HepG2 (cell line): ENCODE results near the gene PDLIM7. TPM values are rescaled to one million over a fixed set of nuclear protein-coding genes. Genes with fewer than 3 reads are reported as not detected.

Source experiments
- ATAC-seq: fragments of 200-7000 bp; cut with Tn5 transposase; 3 replicates; pipeline ENCODE4 v1.9.1; 2020; ENCODE audit warnings: mild to moderate bottlenecking, moderate library complexity
- BruUV-seq: library from RNA; stranded (reverse); fragments of 400-500 nt; replicated peaks from 2 replicates; lab custom pipeline; 2021; lab: Mats Ljungman, UMichigan
- CTCF ChIA-PET: fragments of 300-600 bp; formaldehyde crosslinking; extraction: SDS; loops from one replicate; lab custom pipeline; 2021; ENCODE audit warnings: low total read pairs, inconsistent platforms, low intra/inter-chr PET ratio; lab: Yijun Ruan, JAX
- POLR2A ChIA-PET: fragments of 350-600 bp; sonication (Branson Sonifier 250); formaldehyde crosslinking; loops from one replicate; lab custom pipeline; 2020; ENCODE audit warnings: antibody characterized with exemption, inconsistent platforms; lab: Yijun Ruan, JAX
- DNase-seq: peaks from one replicate; pipeline ENCODE4 v3.0.0-alpha.2; 2015; ENCODE audit warnings: low spot score
- FAIRE-seq: peaks from 3 replicates; lab custom pipeline; 2011; peaks lifted over from hg19 to GRCh38; lab: Jason Lieb, UNC
- H2AFZ ChIP-seq: one replicate; pipeline ENCODE4 v1.6.1; 2011; ENCODE audit warnings: low read length, inconsistent platforms
- H3K27ac ChIP-seq: fragments of 300-600 bp; 3 replicates; pipeline ENCODE4 v1.8.0; 2011; ENCODE audit warnings: mixed run types, mild to moderate bottlenecking, mixed read lengths, low read length, inconsistent platforms; ENCODE audit not compliant: insufficient read depth; ENCODE audit errors: extremely low read length
- H3K27me3 ChIP-seq, 2 experiments: fragments of 200-600 bp in 1 of 2; 2 replicates in 1 of 2; 3 replicates in 1 of 2; pipeline versions ENCODE4 v1.6.0 to v1.8.0; 2011; ENCODE audit warnings: low read length in 2 of 2, mild to moderate bottlenecking in 2 of 2, moderate library complexity in 2 of 2, inconsistent platforms in 1 of 2; ENCODE audit not compliant: insufficient read depth in 2 of 2, control insufficient read depth in 1 of 2
- H3K36me3 ChIP-seq, 2 experiments: fragments of 200-600 bp in 1 of 2; replicated peaks in 1 of 2; 2 replicates in 1 of 2; 3 replicates in 1 of 2; pipeline versions ENCODE4 v1.5.1 to v1.8.0; 2011; ENCODE audit warnings: low read length in 2 of 2, inconsistent platforms in 1 of 2; ENCODE audit not compliant: insufficient read depth in 2 of 2, control insufficient read depth in 1 of 2
- H3K4me1 ChIP-seq: 2 replicates; pipeline ENCODE4 v1.5.1; 2012; ENCODE audit warnings: low read length, inconsistent platforms; ENCODE audit not compliant: insufficient read depth
- H3K4me2 ChIP-seq: 2 replicates; pipeline ENCODE4 v1.6.0; 2011; ENCODE audit warnings: low read depth, low read length, inconsistent platforms
- H3K4me3 ChIP-seq, 3 experiments: fragments of 200-600 bp in 1 of 3; sonication (generic), shearing (Covaris generic) in 1 of 3; replicated peaks in 1 of 3; 2 replicates each; pipeline ENCODE4 v1.5.1; 2011 to 2016; ENCODE audit warnings: low read length in 3 of 3, inconsistent platforms in 2 of 3, low read depth in 2 of 3, mild to moderate bottlenecking in 2 of 3, control low read depth in 1 of 3, mixed read lengths in 1 of 3; ENCODE audit not compliant: insufficient read depth in 1 of 3
- H3K79me2 ChIP-seq: one replicate; pipeline ENCODE4 v1.6.1; 2011; ENCODE audit warnings: low read length, inconsistent platforms; ENCODE audit not compliant: insufficient read depth
- H3K9ac ChIP-seq: 2 replicates; pipeline ENCODE4 v1.6.0; 2011; ENCODE audit warnings: mild to moderate bottlenecking, low read depth, low read length, inconsistent platforms; ENCODE audit not compliant: insufficient read depth
- H3K9me3 ChIP-seq: 2 replicates; pipeline ENCODE4 v1.5.1; 2012; ENCODE audit warnings: mild to moderate bottlenecking, low read length
- H4K20me1 ChIP-seq: 2 replicates; pipeline ENCODE4 v1.6.0; 2011; ENCODE audit warnings: inconsistent platforms, mild to moderate bottlenecking, low read length, moderate library complexity; ENCODE audit not compliant: insufficient read depth
- HNRNPLL ChIP-seq: fragments of 200-400 bp; formaldehyde crosslinking; IDR thresholded peaks from 2 replicates; pipeline ENCODE4 v1.6.1; 2017; ENCODE audit warnings: mild to moderate bottlenecking, low read depth, low read length; ENCODE audit not compliant: poor library complexity, severe bottlenecking
- RBAK ChIP-seq: sonication (generic); formaldehyde crosslinking; IDR thresholded peaks from 2 replicates; pipeline ENCODE4 v1.5.1; 2020; ENCODE audit warnings: mild to moderate bottlenecking, missing genetic modification reagents
- SIX4 ChIP-seq: sonication (generic); formaldehyde crosslinking; IDR thresholded peaks from 2 replicates; pipeline ENCODE4 v1.4.0; 2020; ENCODE audit warnings: missing genetic modification reagents
- ZNF263 ChIP-seq: sonication (generic); formaldehyde crosslinking; IDR thresholded peaks from 2 replicates; pipeline ENCODE4 v1.4.0; 2020; ENCODE audit warnings: missing genetic modification reagents
- ZNF484 ChIP-seq: sonication (generic); formaldehyde crosslinking; IDR thresholded peaks from 2 replicates; pipeline ENCODE4 v1.5.1; 2020; ENCODE audit warnings: mild to moderate bottlenecking, low read depth, missing genetic modification reagents, borderline replicate concordance
- ZNF547 ChIP-seq: sonication (generic); formaldehyde crosslinking; IDR thresholded peaks from 2 replicates; pipeline ENCODE4 v1.5.1; 2020; ENCODE audit warnings: mild to moderate bottlenecking, missing genetic modification reagents
- WGBS: methylation state at CpG from one replicate; pipeline ENCODE4 v1.1.6; 2017; ENCODE audit warnings: low lambda C conversion rate; 5-methylcytosine and 5-hydroxymethylcytosine counted together
- in situ Hi-C: cut with HindIII; loops from 2 replicates; pipeline ENCODE4 v1.10.0; 2017; ENCODE audit warnings: low pct_unique_long_range_greater_than_20kb; ENCODE audit not compliant: extremely low pct_ligation_motif_present
- intact Hi-C: fragments of 100-400 bp; cut with micrococcal nuclease; formaldehyde crosslinking; loops from one replicate; pipeline ENCODE4 v1.10.0; 2022; ENCODE audit not compliant: unreplicated experiment
- polyA plus RNA-seq, 8 experiments: library from polyadenylated mRNA; depleted of rRNA in 3 of 8; stranded (reverse) in 7 of 8; unstranded in 1 of 8; fragments of >200 nt; fragmentation: Illumina TruSeq in 4 of 8; extraction: Trizol in 4 of 8; gene quantifications; 2 replicates each; pipeline versions ENCODE4 v1.2.1 to v1.2.3, GENCODE V29; 2011 to 2016; ENCODE audit warnings: low read depth in 4 of 8, missing spikeins in 1 of 8, mixed read lengths in 1 of 8; ENCODE audit not compliant: insufficient read depth in 1 of 8
- total RNA-seq, 5 experiments: library from RNA; depleted of rRNA; stranded (reverse); fragments of >200 nt; fragmentation: Illumina TruSeq; extraction: Trizol; gene quantifications; 2 replicates each; pipeline ENCODE4 v1.2.3, GENCODE V29; 2016; ENCODE audit warnings: low read depth in 1 of 5
- TF ChIP-seq, protein P1 (sequence below): sonication (generic); formaldehyde crosslinking; IDR thresholded peaks from 2 replicates; pipeline ENCODE4 v1.5.1; 2020; ENCODE audit warnings: missing genetic modification reagents, mild to moderate bottlenecking, borderline replicate concordance

The PDLIM7 gene
- total and polyA plus RNA-seq, 2 of the 13 experiments (the other 11 are each of a cell fraction or from before 2014, with no cell fraction given), result 21.1 to 31.3 TPM

- no peak for DNase-seq
- Histone ChIP-seq H3K27ac (no peak overlapping the region), H3K4me3 (no peak overlapping the region), H2AFZ (no peak overlapping the region), H4K20me1 (no peaks in the 10 kb centered on the region), H3K79me2 (peaks cover 5% of the 10 kb centered on the region), H3K36me3 (peaks cover 0 to 3% of the 10 kb centered on the region in 2 experiments; a peak in 1 of 5 replicates), H3K9me3 (no peaks in the 10 kb centered on the region)
- ChIA-PET CTCF (no interaction called here), POLR2A (interaction anchor here (2.0 kb wide), 1 partner anchor 73 kb away, joined by 6 read pairs; no protein-coding TSS in a partner anchor)
- no peak for FAIRE-seq
- intact Hi-C loops, result no loop called here
- no TSS peak for BruUV-seq
- WGBS, result 92% methylated on average over 6 of the region's 10 CpGs
- TF ChIP-seq RBAK (CRISPR knock-in tag), result no peak
- no peak for TF ChIP-seq SIX4 (CRISPR knock-in tag)
- peak; percentile 15; the same call in 1 of the 2 replicates for TF ChIP-seq ZNF263 (CRISPR knock-in tag)
- TF ChIP-seq ZNF484 (CRISPR knock-in tag), result no peak
- TF ChIP-seq, protein P1, sequence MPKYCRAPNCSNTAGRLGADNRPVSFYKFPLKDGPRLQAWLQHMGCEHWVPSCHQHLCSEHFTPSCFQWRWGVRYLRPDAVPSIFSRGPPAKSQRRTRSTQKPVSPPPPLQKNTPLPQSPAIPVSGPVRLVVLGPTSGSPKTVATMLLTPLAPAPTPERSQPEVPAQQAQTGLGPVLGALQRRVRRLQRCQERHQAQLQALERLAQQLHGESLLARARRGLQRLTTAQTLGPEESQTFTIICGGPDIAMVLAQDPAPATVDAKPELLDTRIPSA (CRISPR knock-in tag), result no peak
- TF ChIP-seq ZNF547 (CRISPR knock-in tag), result no peak
- TF ChIP-seq HNRNPLL, result no peak
- TF ChIP-seq, all 625 proteins: peak for 1
- in situ Hi-C loops, result loop anchor here (25.0 kb wide), 1 partner anchor 339 kb away; no protein-coding TSS in a partner anchor
- no peak for ATAC-seq
- Histone ChIP-seq H3K27me3 (no peaks in the 10 kb centered on the region), H3K4me2 (no peak overlapping the region), H3K4me1 (peaks cover 51% of the 10 kb centered on the region), H3K9ac (no peak overlapping the region)
These were observed 46.6 kb downstream of the PDLIM7 start for GRCh38 chr5:177450667-177451424.
